GM21447 (cell line): ENCODE results near the gene LGALS3.

ENCODE experiments used
- ATAC-seq: cut with Tn5 transposase; IDR thresholded peaks from one replicate; pipeline ENCODE4 v1.9.1; 2021; ENCODE audit not compliant: unreplicated experiment

The LGALS3 gene

GRCh38 chr14:55114720-55115119 lies 14.3 kb upstream of the LGALS3 start:
- ATAC-seq: no peak

DNA sequence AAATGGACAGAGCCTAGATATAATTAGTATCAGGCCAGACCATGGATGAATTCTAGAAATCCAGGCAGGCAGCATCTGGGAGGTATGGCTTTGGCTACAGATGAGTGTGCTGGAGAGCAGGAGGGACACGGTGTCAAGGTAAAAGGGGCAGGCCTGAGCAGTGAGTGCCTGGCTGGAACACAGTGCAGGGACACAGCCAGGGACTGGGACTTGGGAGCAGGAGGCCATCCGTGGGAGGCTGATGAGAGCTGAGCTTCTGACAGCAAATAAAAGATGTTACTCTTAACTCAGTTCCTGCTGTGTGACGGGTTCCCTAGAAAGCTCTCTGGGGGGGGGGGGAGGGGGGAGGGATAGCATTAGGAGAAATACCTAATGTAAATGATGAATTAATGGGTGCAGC lies 13.6 kb upstream of the LGALS3 start:
- ATAC-seq: no peak

DNA sequence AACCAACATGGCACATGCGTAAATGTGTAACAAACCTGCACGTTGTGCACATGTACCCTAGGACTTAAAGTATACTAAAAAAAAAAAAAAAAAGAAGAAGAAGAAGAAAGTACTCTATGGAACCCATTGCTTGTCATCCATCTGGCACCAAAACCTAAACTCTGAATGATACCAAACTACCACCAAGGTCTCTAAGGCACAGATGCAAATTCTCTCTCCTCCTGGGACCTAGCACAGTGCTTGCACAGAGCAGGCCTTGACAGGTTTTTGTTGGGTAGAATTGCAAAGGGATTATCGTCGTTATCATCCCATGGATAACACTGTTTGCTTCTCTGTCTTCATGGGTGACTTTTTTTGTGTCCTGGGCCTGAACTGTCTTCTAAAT lies 13.2 kb upstream of the LGALS3 start:
- ATAC-seq: no peak

GRCh38 chr14:55116246-55117030 lies 12.6 kb upstream of the LGALS3 start:
- no peak for ATAC-seq

DNA sequence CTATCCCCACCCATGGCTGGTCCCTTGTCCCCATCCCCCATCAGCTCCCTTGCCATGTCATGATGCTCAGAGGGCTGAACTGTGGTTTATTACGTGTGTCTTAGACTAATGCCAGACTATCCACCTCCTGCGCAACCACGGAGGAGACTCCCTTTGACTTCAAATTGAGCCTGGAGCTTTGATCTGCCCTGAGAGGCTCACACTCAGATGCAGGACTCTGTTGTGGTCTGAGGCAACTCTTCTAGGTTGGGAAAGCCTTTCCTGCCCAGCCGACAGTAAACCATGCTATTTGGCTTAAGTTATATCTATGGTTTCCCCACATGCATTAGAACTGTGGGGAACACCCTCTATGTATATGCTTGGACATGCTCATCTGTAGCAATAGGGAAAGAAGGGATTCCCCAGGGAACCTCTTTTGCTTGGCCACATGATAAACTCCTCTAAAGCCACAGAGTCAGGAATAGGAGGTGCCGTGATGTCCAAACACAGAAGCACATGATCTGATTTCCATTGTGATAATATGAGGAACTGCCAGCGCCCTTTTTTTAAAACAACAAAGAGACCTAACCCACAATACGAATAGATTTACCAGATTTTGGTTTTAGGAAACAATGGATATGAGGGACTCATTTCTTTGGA lies 11.1 kb upstream of the LGALS3 start:
- ATAC-seq: no peak

- ATAC-seq: no peak
These were observed 10.3 kb upstream of the LGALS3 start for GRCh38 chr14:55118761-55119160.

DNA sequence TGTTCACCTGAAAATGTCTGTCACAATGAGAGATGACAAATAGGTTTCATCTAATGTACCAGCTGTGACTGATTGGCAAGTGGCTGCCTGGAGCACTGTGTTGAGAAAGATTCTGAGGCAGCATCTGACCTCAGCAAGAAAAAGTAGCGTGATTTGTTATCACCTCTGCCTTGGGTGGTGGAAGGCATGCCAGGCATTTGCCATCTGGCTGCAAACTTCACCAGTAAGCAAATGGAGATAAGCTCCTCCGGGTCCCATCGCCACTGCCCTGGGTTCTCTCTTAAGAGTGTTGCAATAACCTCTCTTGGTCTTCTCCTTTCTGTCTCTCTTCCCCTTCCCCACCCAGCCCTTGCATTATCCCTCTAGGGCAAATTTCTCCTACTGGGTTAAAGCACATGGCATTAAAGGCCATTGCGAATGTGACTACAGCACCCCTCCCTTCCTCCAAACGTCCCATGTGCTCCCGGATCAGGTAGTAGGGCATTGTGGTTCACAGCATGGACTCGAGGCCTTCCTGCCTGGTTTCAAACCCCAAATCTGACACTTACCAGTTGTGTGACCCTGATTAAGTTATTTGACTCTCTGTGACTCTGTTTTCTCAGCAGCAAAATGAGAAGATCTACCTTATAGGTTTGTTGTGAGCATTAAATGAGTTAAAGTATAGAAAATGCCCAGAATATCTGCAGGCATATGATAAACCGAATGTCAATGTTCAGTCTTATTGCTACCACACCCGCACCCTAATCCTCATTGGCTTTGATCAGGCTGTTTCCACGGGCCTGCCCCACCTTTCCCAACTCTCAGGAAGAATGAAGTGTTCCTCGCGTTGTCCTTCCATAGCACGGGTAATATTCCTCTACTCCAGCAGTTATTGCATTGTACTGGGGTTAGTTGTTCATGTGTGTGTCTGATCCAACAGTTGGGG lies 8.2 kb upstream of the LGALS3 start:
- ATAC-seq: no peak

GRCh38 chr14:55121628-55122439 lies 7.2 kb upstream of the LGALS3 start:
- no peak for ATAC-seq

- no peak for ATAC-seq
These were observed 6.5 kb upstream of the LGALS3 start for GRCh38 chr14:55122440-55122986.

DNA sequence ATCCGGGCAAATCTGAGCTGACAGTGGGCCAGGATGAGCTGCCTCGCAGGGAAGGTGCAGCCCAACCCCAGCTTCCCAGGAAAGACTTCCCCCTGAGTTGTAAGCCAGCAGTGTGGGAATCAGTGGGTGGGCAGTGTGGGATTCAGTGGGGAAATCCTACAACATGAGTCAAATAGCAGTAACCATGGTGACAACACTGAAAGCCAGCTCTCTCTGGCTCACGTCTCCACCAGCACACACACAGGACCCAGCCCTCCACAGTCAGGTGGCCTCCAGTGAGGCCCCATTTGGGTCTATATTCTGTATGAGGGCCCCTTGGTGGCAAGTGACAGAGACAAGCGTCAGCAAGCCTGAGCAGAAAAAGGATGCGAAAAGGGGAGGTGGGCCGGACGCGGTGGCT lies 6.0 kb upstream of the LGALS3 start:
- no peak for ATAC-seq

GRCh38 chr14:55123852-55124639 lies 5.0 kb upstream of the LGALS3 start:
- ATAC-seq: no peak

GRCh38 chr14:55124774-55125386 lies 4.2 kb upstream of the LGALS3 start:
- no peak for ATAC-seq

- no peak for ATAC-seq
These were observed 3.6 kb upstream of the LGALS3 start for GRCh38 chr14:55125403-55125802.

GRCh38 chr14:55126034-55126433 lies 3.0 kb upstream of the LGALS3 start:
- ATAC-seq: no peak

- ATAC-seq: no peak
These were observed 2.1 kb upstream of the LGALS3 start for GRCh38 chr14:55126932-55127459.

- no peak for ATAC-seq
These were observed 1.5 kb upstream of the LGALS3 start for GRCh38 chr14:55127460-55127951.

DNA sequence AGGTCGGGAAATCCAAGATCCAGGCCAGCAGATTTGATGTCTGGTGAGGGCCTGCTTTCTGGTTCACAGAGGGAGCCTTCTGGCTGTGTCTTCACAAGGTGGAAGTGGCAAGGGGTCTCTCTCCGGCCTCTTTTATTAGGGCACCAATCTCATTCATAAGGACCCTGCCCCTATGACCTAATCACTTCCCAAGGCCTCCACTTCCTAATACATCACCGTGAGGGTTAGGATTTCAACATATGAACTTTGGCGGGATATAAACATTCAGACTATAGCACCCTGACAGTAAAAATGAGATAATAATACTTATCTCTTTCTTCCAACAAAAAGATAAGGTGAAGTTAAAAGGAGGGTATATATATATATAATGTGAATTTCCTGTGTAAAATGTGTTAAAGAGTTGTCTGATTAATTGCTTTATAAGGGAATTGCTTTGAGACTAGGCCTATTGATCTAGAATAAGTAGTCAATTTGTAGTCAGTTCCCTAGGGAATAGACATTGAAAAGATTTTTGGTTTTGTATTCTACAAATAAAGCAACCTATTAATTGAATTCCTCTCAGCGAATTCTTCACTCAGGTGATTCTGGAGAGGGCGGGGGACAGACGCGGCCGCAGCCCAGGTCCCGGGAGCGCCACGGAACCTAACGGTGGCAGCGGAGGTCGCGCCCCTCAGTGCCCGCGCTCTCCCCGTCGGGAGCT lies 516 bp upstream of the LGALS3 start:
- no peak for ATAC-seq
